ENCODE measurements around the gene THPO. TPM values are rescaled to one million over a fixed set of nuclear protein-coding genes. Genes with fewer than 3 reads are reported as not detected.

The THPO gene
- total and polyA plus RNA-seq, 2 experiments from 2014 or later = 0.14 to 1.9 TPM

GRCh38 chr3:184389935-184390528 is 12.0 kb upstream of the THPO start:
- Mint-ChIP-seq H3K9me3 (no peaks in the 10 kb centered on the region), H3K4me1 (peaks cover 5% of the 10 kb centered on the region; the same call in 2 of the 3 replicates), H3K4me3 (no peak overlapping the region), H3K27me3 (ENCODE audit: insufficient read depth, low read depth, poor library complexity) (peaks cover 6% of the 10 kb centered on the region), H3K36me3 (ENCODE audit: low read depth) (no peaks in the 10 kb centered on the region), H3K27ac (no peak overlapping the region)
- H3K79me2 ChIP-seq (replicated peaks; ENCODE audit: insufficient read depth) = no peaks in the 10 kb centered on the region
- no peak overlapping the region for H3K4me3 ChIP-seq
- H3K36me3 ChIP-seq (ENCODE audit: insufficient read depth) = no peaks in the 10 kb centered on the region
- H3K4me1 ChIP-seq (ENCODE audit: insufficient read depth) = no peaks in the 10 kb centered on the region; the same call in 1 of the 2 replicates
- 0 out of 2 replicates have a peak, but pooled peaks cover 5% of the 10 kb centered on the region for H3K27me3 ChIP-seq (ENCODE audit: insufficient read depth)
- H3K9me2 ChIP-seq (ENCODE audit: insufficient read depth) = no peaks in the 10 kb centered on the region
- H3K27ac ChIP-seq (ENCODE audit: low read depth) = no peak overlapping the region
- ATAC-seq (no peak), DNase-seq (ENCODE audit: low spot score) (no peak)
- no peaks in the 10 kb centered on the region for H3F3A ChIP-seq (replicated peaks; ENCODE audit: low read depth)
- no peak overlapping the region for H2AFZ ChIP-seq
- H4K20me1 ChIP-seq (replicated peaks; ENCODE audit: insufficient read depth) = no peaks in the 10 kb centered on the region
- TF ChIP-seq ZNF114 (CRISPR knock-in tag; IDR thresholded peaks at IDR 0.05) (no peak), CTCF (conservative IDR thresholded peaks at IDR 0.05; ENCODE audit: low read depth in 2 of 2) (no peak), EZH2phosphoT487 (IDR thresholded peaks at IDR 0.05; ENCODE audit: unreplicated experiment) (no peak), STAT1 (IDR thresholded peaks at IDR 0.05; ENCODE audit: unreplicated experiment) (no peak), JUNB (IDR thresholded peaks at IDR 0.05; ENCODE audit: unreplicated experiment) (no peak), POLR2AphosphoS5 (IDR thresholded peaks at IDR 0.05; ENCODE audit: low read depth) (no peak), CREB1 (CRISPR knock-in tag; IDR thresholded peaks at IDR 0.05; ENCODE audit: low read depth) (no peak), NANOG (IDR thresholded peaks at IDR 0.05; ENCODE audit: borderline replicate concordance) (no peak), ZNF462 (CRISPR knock-in tag; IDR thresholded peaks at IDR 0.05) (no peak), REST (IDR thresholded peaks at IDR 0.05; ENCODE audit: unreplicated experiment) (no peak), ZNF331 (CRISPR knock-in tag; IDR thresholded peaks at IDR 0.05; ENCODE audit: low read depth) (no peak), EZH2 (IDR thresholded peaks at IDR 0.05; ENCODE audit: low read depth, unreplicated experiment) (no peak), ETS1 (IDR thresholded peaks at IDR 0.05) (no peak)
- no peak overlapping the region for H3K4me2 ChIP-seq
